CD4-positive, alpha-beta T cell treated with Interleukin-17A for 1 hour (primary cell): ENCODE measurements around the gene ZKSCAN7.
"Not testable (repeated sequence)": the region's sequence is repeated elsewhere in the genome, so short reads cannot be mapped to it uniquely, and the experiment has no call there.

Source experiments
- DNase-seq: peaks from one replicate; pipeline ENCODE4 v3.0.0-alpha.2; 2020

ZKSCAN7 gene

DNA sequence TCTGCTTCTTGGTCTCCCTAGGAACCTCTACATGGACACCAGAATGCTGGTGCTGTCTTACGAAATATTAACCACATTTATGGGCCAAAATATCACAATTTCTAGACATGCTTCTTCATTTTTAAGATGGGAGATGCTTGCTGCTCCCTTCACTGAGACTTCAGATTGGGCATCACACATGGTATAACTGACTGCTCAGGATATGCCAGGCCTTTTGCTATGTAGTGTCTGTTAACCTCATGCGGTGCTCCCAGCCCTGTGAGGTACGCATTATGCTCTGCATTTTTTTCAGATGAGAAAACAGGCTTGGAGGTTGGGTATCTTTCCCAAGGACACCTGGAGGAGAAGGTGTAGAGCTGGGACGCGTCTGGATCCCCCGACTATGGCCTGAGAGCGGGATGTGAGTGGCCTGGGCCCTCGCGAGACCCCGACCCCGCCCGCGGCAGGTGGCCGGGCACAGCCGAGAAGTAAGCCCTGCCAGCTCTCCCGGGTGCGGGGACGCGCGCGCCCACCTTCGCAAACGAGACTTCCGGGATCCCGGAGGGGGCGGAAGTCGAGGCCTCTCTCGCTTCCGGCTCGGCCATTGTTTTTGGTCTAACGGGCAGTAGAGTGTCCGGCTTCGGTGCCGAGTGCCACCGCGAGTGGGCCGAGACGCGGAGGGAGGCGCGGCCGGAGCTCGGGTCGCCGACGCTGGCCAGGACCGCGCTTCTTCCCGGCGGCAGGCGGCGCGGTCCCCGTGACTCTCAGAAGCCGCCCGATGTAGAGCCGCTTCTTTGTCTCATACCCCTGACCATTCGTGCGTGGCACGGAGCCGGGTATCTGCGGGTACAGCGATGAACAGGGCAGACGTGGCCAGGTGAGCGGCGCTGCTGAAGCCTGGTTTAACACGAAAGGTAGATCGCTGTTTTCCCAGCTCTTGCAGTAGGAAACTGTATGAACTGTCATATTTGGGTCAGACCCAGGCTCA, at the start of gene ZKSCAN7:
ZKSCAN7 (plus strand) TSS at position 568 of the 967 bp plus-strand sequence. CDS start 1,855 bp downstream, outside the sequence.
- DNase-seq: peak; percentile 53

GRCh38 chr3:44506556-44506955, 48.4 kb upstream of the ZKSCAN7 start:
- no peak for DNase-seq

DNA sequence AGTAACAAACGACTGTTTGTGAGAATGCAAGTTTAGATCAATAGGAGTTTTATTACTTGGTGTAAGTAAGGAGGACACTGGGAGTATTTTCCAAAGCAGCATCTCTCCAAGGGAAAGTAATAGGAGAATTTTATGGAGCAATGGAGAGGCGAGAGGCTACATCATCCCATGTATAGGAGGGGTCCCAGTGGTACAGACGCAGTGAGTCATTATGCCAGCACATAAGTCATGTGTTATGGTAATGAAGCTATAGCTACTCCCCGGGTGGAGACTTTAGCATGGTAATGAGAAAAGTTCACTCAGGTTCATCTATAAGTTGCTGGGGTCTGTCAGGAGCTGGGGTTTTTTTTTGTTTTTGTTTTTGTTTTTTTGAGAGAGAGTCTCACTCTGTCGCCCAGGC, 48.0 kb upstream of the ZKSCAN7 start:
- DNase-seq: no peak

- DNase-seq: no peak
Measured at GRCh38 chr3:44509393-44509921, 45.5 kb upstream of the ZKSCAN7 start.

DNA sequence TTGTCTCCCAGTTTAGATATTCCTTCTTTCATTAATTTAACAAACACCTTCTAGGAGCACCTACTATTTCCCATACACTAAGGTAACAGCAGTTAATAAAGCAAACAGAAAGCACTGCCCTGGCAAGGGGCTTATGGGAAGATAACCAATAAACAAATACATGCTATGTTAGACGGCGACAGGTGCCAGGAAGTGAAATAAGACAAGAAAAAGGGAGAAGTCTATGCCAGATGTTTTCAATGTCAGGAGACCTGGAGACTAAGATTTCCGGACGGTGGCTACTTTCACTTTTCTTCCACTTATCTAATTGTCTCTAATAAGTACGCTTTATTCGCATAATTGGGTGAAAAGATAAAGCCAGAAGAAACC, 45.0 kb upstream of the ZKSCAN7 start:
- peak; percentile 31 for DNase-seq

- DNase-seq: no peak
Measured at GRCh38 chr3:44511238-44511566, 43.8 kb upstream of the ZKSCAN7 start.

DNA sequence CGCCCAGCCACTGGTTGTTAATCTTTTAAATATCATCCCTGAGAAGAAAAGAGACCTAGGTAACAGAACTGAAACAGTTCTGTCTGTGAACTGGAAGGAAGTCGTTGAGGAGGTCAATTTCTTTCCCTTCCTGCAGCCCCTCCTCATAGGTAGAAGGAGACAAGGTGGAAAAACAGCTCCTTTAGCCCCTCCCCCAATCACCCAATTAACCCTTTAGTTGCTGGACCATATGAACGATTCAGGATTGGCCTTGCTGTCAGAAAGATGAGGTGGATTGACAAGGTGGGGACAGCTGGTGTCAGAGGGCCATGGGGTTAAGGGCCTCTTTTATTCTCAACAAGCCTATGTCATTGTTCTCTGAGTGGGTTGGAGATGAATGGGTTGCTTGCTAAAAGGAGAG, 41.5 kb upstream of the ZKSCAN7 start:
- DNase-seq: no peak

GRCh38 chr3:44516230-44516629, 38.8 kb upstream of the ZKSCAN7 start:
- DNase-seq: no peak

- no peak for DNase-seq
Measured at GRCh38 chr3:44518782-44519156, 36.2 kb upstream of the ZKSCAN7 start.

DNA sequence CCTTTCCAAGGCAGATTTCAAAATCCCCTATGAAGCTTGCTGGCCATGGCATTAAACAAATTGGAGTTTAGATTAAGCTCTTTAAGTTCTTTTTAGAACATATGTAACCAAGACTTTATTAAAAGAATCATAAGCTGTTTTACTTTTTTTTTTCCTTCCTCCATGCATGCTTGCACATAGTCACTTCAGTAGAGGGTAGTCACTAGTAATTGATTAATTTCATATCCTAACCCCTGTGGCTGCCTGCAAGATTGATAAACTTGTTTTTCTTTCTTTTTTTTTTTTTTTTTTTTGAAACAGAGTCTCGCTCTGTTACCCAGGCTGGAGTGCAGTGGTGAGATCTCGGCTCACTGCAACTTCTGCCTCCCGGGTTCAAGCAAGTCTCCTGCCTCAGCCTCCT, 33.3 kb upstream of the ZKSCAN7 start:
- no peak for DNase-seq

GRCh38 chr3:44522494-44522933, 32.5 kb upstream of the ZKSCAN7 start:
- DNase-seq: no peak

DNA sequence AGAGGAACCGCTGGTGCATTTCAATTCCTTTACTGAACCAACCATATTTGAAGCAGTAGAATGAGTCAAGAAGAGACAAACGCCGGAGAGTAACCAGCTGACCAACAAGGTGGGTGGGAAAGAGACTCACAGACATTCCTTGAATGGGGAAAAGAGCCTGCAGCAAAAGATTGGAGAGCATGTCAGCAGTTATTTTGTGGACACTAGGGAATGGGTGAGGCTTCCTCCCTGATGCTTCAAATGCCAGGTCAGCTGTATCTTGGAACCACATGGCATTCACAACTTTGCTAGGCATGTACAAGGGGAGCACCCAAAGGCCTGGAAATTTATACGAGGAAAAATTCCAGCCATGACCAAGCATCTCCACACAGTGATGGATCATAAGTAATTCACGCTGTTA, 29.9 kb upstream of the ZKSCAN7 start:
- DNase-seq: no peak

DNA sequence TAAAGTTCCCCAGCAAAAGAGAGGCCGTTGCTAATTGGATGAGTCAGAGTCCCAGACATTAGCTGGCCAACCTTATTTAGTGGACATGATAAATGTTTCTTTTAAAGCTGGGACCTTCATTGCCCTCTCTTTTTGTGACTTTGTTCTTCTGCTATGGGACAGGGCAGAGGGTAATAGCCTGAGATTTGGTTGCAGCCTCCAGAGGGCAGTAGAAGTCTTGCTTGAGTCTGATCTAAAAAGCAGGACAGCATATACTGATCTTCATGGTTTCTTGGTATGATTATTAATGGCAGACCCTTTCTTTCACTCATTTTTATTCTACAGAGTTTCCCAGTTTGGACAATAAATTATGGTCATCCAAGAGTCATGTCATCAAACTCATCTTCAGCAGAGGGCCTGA, 25.1 kb upstream of the ZKSCAN7 start:
- DNase-seq: peak; percentile 19

DNA sequence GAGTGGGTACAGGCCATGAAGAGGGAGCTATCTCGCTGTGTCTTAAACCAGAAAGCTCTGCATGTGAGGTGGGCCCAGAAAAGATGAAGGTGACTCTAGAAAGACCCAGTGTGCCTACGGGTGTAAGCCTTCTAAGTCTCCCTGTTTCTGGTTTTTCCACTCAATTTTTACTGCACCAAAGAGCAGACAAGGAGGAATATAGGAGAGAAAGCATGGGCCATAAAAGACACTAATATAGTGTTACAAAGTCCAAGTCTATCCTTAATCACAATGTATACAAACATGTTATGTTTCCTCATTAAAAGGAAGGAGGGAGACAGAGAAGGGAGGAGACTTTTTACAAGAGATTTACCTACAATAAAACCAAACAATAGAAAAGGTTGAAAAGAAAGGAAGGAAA, 24.1 kb upstream of the ZKSCAN7 start:
- no peak for DNase-seq

DNA sequence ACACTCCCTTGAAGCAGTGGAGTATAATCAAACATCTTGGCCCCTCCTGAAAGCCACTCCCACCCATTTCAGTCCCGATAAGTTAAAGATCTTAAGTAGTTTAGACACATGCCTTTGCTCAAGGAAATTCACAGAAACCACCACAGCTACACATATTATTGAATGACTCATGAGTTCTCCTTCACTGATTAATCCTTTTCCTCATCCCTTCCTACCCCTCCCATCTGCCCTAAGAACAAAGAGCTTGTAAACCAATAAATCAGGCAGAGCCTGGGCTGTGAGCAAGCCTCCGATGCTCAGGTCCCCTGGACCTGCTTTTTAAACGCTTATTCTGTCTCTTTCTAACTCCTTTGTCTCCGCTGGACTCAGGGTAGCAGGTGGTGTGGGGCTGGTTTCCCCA, 20.3 kb upstream of the ZKSCAN7 start:
- DNase-seq: not testable (repeated sequence)

GRCh38 chr3:44535364-44535763, 19.6 kb upstream of the ZKSCAN7 start:
- DNase-seq: no peak

- not testable (repeated sequence) for DNase-seq
Measured at GRCh38 chr3:44544811-44545210, 10.2 kb upstream of the ZKSCAN7 start.

GRCh38 chr3:44555723-44556122, 730 bp downstream of the ZKSCAN7 start:
- no peak for DNase-seq

DNA sequence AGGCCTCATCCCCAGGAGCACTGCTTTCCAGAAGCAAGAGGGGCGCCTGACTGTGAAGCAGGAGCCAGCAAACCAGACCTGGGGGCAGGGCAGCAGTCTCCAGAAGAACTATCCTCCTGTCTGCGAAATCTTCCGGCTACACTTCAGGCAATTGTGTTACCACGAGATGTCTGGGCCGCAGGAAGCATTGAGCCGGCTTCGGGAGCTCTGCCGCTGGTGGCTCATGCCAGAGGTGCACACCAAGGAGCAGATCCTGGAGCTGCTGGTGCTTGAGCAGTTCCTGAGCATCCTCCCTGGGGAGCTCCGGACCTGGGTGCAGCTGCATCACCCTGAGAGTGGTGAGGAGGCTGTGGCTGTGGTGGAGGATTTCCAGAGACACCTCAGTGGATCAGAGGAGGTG, 2.1 kb downstream of the ZKSCAN7 start:
- no peak for DNase-seq

DNA sequence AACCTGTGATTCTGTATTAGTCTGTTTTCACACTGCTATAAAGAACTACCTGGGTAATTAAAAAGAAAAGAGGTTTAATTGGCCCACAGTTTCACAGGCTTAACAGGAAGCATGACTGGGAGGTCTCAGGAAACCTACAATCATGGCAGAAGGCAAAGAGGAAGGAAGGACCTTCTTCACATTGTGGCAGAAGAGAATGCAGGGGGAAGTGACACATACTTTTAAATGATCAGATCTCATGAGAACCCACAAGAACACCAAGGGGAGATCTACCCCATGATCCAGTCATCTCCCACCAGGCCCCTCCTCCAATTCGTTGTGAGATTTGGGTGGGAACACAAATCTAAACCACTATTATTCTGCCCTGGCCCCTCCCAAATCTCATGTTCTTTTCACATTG, 6.1 kb downstream of the ZKSCAN7 start:
- no peak for DNase-seq

DNA sequence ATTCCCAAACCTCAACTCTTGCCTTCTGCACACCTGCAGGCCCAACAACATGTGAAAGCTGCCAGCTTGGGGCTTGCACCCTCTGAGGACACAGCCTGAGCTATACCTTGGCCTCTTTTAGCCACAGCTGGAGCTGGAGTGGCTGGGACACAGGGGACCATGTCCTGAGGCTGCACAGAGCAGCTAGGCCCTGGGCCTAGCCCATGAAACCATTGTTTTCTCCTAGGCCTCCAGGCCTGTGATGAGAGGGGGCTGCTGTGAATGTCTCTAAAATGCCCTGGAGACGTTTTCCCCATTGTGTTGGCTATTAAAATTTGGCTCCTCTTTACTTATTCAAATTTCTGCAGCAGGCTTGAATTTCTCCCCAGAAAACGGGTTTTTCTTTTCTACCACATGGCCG, 7.2 kb downstream of the ZKSCAN7 start:
- DNase-seq: no peak

DNA sequence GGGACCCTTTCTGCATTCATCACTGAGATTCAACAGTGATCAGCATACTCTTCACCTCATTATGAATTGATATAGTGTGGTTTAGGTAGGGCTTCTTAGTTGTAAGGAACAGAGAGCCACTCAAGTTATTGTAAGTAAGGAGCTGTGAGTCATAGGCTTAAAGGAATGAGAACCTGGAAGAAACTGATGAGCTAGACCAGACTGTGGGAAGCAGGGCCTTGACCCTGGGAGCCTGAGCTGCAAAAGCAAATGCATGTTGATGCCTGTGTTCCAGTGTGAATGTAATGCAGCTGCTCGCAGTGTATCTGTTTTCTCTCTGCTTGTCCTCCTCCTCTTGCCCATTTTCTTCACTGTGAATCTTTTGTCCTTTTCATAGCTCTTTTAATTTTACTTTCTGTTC, 13.6 kb downstream of the ZKSCAN7 start:
- no peak for DNase-seq

- no peak for DNase-seq
Measured at GRCh38 chr3:44571024-44571423, 16.0 kb downstream of the ZKSCAN7 start.

DNA sequence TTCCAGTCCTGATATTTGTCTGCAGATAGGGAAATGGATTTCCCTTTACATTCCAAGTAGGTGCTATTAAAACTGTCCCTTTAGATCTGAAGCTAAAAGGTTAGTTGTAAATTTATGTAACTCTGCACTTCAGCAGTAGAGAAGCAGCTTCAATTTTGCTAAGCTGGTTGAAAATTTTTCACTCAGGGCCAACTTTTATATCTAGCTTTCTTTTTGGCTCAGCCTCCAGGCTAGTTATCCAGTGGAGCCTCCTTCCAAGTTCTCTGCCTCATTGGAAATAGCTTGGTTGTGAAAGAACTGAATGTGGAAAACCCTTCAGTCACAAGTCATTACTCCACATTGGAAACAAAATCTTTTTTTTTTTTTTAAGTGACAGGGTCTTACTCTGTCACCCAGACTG, 21.6 kb downstream of the ZKSCAN7 start:
- DNase-seq: no peak
